DMS53 (cell line): ENCODE results near the gene HIPK4.
A peak's percentile ranks its signal among the peaks of the same experiment; 100 is the strongest.
"Not testable (repeated sequence)": the region's sequence is repeated elsewhere in the genome, so short reads cannot be mapped to it uniquely, and the experiment has no call there.

Experiments used
- DNase-seq: peaks from one replicate; lab custom pipeline; 2025; lab: John Stamatoyannopoulos, UW

Gene HIPK4

DNA sequence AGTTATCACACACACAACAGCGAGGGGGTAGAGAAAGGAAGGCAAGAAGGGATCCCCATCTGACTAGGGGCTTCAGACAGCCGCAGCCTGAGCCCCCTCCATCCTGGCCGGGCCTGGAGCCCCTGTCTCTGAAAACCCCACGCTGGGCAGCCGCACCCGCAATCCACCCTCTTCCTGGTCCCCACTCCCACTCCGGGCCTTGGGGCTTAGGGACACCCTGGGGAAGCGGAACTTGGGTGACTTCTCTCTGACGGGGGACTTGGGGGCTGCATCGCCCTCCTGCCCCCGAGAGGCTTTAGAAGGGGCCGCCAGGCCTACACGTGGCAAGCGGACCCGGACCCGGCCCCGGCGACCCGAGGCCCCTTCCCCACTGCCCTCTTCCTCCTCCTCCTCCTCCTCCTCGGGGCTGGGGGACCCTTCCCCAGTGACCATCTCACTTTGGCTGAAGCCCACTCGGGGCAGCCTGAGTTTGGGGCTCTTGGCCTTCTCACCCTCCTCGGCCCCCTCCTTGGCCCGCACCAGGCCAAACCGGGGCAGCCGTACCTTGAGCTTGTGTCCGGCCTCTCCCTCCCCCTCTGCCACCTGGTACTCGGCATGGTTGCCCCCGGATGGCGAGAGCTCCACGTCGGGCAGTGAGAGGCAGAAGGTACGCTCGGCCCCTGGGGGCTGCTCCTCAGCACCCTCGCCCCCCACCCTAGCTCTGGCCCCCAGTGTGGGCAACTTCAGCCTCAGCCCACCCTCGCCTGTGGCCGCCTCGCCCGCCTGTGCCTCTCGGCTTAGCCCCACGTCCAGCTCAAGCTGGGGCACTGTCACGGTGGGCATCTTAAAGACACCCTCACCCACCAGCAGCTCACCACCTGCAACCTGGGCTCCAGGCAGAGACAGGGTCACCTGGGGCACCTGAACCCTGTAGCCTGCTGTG is 4.2 kb upstream of the HIPK4 start:
- no peak for DNase-seq

DNA sequence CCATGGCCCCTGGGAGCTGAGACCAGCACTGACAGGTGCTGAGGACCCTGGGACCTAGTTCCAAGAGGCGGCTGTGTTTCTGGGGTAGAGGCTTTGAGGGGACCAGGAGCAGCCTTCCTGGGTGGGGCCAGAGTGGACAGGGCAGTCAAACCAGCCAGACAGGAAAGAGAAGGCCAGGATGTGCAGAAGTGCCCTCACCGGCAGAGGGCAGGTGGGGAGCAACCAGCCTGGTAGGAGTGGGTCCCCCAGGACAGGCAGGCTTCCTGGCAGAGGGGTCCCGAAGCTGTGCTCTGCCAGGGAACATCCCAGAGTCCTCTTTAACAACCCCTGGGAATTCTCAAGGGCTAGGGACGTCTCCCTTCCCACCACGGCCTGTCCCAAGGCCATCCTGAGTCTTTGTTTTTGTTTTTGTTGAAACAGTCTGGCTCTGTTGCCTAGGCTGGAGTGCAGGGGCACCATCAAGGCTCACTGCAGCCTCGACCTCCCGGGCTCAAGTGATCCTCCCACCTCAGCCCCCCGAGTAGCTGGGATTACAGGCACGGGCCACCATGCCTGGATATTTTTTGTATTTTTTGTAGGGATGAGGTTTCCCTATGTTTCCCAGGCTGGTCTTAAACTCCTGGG is 3.0 kb upstream of the HIPK4 start:
- peak; percentile 91 for DNase-seq

DNA sequence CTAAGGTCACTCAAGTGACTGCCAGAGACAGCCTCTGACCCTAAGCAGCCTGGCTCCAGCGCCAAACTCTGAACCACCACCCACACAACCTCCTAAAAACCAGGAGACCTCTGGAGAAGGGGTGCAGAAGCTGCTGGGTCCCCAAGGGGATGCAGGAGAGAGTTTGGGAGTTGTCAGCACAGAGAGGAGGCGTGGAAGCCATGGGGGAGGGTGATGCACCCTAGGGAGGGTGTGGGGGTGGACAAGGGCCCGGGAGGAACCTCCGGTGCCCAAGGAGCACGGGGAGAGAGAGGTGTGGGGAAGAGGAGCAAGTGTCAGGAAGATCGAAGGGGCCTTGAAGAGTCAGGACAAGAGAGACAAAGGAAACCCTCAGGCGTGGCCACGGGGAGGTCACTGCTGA is 2.1 kb upstream of the HIPK4 start:
- DNase-seq, result no peak

DNA sequence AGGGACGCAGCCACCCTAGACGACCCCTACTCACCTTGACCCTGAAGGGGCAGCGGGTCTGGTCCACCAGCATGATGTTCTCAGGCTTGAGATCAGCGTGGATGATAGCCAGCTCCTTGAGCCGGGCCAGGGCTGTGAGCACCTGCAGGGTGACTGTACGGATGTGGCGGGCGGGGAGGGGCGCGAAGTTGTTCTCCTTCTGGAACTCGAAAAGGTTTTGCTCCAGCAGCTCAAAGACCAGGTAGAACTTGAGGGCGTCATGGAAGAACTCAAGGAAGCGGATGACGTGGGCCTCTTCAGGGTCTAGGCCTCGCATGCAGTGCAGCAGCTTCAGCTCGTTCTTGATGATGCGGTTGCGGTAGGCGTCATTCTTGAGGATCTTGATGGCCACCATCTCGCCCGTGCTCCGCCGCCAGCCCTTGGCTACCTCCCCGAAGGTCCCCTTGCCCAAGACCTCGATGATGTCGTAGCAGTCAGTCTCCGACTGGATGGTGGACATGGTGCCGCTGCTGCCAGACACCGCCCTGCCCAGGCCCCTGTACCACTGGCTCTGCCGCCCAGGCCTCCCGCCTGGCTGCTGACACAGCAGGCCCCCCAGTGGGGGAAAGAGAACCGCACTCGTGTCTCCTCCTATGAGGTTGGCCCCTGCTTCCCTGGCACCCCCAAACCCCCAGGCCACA is 437 bp downstream of the HIPK4 start:
- DNase-seq, result no peak

DNA sequence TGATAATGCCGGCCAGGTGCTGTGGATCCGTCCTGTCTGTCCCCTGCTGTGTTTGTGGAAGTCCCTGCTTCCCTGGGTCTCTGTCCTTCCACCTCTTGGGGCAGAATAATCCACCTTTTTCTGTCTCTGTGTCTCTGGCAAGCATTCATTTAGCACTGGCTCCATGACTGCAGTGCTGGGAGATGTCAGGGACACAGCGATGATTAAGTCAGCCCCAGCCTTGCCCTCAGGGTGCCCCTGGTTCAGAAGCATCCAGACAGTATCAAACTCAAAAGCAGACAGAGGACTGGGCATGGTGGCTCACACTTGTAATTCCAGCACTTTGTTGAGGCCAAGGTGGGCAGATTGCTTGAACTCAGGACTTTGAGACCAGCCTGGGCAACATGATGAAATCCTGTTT is 1.5 kb downstream of the HIPK4 start:
- DNase-seq, result no peak

DNA sequence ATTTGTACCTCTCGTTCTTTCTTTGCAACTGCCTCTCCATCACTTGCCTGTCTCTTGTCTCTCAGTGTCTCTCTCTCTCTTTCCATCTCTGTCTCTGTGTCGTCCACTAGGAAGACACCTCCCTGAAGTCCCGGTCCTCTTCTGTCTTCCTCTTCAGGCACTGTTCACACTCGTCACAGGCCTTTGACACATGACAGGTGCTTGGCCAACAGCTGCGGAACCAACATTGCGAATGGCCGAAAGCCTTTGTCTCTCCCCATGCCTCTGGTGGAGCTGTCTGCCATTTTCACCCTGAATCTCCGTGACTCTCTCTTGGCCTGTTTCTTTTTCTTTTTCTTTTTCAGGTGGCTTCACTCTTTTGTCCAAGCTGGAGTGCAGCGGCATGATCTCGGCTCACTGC is 2.8 kb downstream of the HIPK4 start:
- DNase-seq, result no peak

DNA sequence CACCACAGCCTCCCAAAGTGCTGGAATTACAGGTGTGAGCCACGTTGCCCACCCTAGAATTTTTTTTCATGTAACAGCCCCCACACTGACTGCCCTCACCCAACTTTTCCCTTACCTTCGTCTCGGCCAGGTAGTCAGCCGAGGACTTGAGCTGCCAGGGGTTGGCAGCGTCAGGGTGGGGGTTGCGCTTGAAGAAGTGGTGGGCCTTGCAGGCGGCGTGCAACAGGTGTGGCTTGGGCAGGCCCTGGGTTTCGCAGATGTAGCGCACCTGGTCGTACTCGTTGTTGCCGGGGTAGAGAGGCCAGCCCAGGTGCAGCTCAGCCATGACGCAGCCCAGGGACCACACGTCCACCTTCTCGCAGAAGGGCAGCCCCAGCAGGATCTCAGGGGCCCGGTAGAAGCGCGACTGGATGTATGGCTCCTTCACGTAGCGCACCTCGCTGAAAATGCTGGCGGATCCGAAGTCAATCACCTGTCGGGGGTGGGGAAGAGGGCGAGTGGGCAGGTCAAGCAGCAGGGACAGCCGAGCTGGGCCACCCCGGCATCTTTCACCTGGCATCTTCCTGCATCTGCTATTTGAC is 6.2 kb downstream of the HIPK4 start:
- peak; percentile 16 for DNase-seq

DNA sequence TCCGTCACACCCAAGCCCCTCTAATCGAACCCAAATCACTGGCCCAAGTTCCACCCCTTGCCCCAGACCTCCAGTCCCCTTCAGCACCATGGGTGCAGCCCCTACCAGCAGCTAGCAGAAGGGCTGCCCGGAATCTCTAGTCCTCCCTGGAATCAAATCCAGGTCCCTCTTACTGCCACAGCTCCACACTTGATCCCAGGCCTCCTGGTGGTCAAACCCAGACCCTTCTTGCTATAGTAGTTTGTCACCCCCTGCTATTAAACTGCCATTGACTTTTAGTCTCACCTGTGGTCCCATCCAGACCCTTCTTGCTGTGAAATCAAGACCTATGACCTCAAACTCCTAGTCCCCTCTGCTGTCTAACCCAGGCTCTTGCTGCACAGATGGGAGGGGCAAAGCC is 8.7 kb downstream of the HIPK4 start:
- DNase-seq, result no peak

DNA sequence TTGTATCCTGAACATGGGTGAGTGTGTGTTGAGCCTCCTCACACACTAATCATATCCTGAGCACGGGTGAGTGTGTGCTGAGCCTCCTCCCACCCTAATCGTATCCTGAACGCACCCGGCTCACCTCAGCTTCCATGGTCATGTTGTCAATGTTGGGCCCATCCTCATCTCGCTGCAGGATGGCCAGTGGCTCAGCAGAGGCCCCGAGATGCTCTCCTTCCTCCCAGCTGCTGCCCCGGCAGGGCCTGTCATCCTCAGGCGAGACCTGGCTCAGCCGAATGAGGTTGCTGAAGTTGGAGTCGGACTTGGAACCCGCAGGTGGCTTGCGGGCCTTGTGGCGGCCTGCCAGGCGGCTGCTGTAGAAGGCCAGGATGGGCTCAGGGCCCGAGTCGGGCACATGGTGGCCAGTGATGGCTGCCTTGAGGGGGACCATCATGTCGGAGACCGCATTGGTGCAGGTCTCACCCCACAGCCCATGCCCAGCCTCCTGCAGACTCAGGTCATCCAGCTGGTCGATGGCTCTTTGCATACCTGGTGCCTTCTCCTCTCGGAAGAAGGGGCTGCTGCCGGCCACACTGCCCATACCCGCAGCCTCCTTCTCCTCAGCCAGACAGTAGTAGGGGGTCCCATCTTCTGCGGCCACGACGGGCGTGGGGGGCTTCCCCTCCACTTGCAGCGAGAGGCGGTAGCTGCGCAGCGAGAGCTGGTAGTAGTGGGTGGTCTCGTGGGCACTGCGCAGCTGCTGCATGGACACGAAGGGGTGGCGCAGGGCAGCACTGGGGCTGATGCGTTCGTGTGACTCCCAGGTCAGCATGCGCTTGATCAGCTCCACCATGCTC is 9.6 kb downstream of the HIPK4 start:
- DNase-seq, result peak; percentile 15

DNA sequence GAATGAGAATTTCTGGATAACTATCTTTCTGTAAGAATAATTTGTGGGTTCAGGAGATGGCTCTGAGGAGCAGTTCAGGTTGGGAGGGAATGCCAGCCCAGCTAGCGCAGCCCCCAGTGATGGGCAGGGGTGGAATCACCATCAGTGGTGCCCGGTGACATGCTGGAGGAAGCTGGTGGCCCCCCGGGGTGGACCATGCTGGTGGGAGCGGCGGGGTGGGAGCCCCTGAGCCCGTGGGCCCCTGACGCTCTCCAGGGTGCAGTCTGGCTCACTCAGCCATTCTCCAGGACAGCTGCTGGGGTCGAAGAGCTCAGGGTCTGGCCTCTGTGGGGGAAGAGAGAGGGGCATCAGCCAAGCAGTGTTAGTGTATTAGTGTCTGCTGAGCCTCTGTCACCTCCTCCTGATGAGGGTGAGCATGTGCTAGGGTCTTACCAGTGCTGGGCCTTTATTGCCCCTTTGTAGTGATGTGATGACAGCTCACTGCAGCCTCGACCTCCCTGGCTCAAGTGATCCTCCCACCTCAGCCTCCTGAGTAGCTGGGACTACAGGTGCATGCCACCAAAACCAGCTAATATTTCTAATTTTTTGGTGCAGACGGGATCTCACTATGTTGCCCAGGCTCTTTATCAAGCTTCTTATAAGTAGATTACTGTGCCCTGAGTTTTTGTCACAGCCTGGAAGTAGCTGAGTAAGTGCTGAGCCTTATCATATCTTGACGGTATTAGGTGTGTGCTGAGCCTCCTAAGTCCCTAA is 10.4 kb downstream of the HIPK4 start:
- no peak for DNase-seq

DNA sequence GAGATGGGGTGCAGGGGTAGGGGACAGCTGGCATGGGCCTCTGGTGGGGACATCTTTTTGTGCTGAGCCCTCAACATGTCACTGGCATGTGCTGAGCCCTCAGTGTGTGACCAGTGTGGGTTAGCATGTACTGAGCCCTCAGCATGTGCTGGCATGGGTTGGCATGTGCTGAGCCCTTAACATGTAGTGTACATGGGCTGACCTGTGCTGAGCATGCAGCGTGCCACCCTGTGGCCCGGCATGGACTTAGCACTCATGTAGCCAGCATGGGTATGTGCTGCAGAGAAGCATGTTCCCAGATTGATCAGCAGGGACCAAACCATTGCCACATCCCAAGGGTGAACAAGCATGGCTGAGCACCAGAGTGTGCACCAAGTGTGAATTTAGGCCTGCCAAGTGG is 11.5 kb downstream of the HIPK4 start:
- no peak for DNase-seq

DNA sequence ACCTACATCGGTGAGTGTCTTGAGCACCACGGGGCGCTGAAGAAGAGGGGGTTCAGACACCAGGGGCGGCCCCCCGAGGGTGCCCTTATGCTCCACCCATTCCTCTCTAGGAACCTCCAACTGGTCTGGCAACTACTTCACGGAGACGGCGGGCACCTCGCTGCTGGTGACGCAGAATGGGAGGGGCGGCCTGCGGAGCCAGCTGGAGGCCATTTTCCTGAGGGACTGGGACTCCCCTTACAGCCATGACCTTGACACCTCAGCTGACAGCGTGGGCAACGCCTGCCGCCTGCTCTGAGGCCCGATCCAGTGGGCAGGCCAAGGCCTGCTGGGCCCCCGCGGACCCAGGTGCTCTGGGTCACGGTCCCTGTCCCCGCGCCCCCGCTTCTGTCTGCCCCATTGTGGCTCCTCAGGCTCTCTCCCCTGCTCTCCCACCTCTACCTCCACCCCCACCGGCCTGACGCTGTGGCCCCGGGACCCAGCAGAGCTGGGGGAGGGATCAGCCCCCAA is 12.1 kb downstream of the HIPK4 start:
- no peak for DNase-seq

DNA sequence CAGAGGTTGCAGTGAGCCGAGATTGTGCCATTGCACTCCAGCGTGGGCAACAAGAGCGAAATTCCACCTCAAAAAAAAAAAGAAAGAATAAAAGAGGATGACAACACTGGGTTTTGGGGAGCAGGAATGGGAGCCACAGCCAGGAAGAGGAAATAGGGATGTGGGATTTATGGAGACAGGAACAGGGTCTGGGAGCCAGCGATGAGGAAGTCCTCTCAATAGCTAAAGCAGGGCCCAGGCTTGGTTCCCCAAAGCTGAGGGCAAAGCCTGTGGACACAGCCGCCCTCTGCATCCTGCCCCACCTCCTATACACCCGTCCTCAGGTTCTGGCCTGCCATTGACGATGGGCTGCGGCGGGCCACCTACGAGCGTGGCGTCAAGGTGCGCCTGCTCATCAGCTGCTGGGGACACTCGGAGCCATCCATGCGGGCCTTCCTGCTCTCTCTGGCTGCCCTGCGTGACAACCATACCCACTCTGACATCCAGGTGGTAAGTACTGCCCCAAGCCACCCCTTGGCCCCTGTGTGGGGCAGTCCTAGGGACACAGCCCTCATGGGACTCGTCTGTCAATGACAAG is 13.6 kb downstream of the HIPK4 start:
- no peak for DNase-seq

DNA sequence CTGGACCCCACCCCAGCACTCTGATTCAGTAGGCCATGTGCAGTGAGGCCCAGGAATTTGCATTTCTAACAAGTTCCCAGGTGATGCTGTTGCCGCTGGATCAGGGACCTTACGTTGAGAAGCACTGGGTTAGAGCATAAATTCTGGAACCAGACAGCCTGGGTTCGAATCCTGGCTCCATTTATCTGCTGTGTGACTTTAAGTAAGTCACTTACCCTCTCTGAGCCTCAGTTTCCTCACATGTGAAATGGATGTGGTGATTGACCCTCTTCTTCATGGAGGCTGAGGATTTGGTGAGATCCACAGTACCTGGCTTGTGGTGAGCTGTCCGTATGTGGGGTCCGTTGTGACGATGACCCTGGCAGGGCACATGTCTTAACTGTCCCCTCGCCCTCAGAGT is 15.9 kb downstream of the HIPK4 start:
- DNase-seq, result no peak

DNA sequence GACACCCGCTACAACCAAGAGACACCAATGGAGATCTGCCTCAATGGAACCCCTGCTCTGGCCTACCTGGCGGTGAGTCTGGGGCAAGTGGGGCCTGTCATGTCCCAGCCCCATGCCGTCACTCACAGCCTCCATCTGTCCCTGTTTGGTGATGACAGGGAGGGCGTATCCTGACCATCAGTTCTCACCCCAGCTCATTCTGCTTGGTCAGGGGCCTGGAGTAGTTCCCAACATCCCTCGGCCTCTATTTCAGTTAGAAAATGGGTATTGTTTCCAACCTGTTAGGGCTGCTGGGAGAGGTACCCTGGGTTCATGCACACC is 18.2 kb downstream of the HIPK4 start:
- DNase-seq, result no peak

DNA sequence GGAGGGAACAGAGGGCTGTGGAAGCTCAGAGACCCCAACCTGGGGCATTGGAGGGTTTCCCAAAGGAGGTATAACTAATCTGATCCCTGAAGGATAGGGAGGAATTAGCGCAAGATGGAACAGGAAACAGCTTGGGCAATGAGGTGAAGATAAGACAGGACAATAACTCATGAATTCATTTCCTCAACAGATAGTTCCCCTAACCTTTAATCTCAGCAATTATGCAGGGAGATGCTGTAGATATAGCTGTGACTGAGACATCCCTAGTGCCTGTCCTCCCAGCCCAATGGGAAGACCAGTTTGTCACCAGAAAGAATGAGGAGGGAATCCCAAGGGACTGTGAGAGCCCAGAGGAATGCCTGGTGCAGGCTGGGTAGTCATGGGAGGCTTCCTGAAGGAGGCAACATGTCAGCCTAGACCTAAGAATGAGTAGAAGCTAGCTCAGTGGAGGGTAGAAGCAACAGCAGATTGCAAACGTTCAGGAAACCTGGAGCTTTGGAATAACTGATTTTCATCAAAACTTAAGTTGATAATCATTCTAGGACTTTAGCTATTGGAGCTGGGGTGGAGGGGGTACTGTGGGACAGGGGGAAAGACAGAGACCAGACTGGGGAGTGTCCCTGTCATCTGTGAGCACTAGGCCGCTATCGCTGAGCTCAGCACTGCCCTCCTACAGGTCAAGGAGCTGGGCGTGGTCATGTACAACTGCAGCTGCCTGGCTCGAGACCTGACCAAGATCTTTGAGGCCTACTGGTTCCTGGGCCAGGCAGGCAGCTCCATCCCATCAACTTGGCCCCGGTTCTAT is 18.8 kb downstream of the HIPK4 start:
- no peak for DNase-seq

DNA sequence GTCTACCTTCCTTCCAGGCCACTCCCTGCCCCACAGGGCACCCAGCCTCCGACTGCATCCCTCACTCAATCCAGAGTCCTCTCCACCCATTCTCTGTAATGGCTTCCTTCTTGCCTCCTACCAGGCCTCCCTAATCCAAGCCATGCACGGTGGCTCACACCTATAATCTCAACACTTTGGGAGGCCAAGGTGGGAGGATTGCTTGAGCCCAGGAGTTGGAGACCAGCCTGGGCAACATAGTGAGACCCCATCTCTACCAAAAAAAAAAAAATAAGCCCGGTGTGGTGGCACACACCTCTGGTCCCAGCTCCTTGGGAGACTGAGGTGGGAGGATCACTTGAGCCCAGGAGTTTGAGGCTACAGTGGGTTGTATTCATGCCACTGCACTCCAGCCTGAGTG is 19.7 kb downstream of the HIPK4 start:
- DNase-seq, result not testable (repeated sequence)

DNA sequence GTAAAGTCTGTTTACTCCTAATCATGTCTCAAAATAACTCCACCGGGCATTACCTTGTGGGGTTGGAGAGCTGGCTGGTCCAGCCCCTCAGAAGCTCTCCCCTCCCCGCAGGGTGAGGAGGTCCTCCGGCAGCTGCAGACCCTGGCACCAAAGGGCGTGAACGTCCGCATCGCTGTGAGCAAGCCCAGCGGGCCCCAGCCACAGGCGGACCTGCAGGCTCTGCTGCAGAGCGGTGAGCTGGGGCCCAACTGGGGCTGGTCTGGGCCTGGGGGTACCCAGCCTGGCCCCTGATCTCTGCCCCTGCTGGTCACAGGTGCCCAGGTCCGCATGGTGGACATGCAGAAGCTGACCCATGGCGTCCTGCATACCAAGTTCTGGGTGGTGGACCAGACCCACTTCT is 20.2 kb downstream of the HIPK4 start:
- DNase-seq, result no peak

DNA sequence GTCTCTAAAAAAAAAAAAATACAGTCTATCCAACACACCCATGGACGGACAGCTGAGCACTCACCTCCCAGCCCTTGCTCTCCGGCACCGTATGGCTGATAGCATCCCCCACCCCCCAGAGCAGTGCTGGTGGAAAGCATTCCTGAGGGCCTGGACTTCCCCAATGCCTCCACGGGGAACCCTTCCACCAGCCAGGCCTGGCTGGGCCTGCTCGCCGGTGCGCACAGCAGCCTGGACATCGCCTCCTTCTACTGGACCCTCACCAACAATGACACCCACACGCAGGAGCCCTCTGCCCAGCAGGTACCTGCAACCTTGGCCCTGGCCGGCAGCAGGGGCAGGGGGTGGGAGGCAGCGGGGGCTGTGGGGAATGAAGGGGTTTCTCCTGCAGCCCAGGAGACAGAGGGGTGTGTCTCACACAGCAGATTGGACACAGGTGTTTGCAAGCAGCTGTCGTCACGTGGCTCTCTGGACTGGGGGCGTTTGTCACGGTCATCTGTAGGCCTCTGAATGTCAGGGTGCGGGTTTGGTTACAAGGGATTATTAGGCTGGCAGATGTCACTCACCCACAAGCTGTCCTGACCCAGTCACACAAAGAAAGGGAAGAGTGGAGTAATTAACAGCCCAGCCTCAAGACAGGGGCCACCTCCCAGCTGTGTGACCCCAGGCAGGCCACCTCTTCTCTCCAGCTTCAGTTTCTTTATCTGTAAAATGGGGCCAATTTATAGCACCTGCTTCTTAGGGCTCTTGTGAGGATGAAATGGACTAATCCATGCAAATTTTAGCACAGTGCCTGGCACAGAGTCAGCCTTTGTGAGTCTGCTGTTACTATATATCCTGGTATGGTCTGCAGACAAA is 22.2 kb downstream of the HIPK4 start:
- DNase-seq, result no peak
